Osteoblast (primary cell): ENCODE results near the gene ATP11A. TPM values are rescaled to one million over a fixed set of nuclear protein-coding genes. Genes with fewer than 3 reads are reported as not detected.
"Not testable (repeated sequence)": the region's sequence is repeated elsewhere in the genome, so short reads cannot be mapped to it uniquely, and the experiment has no call there.

Source experiments
- DNase-seq: peaks from one replicate; pipeline ENCODE4 v3.0.0; 2011; ENCODE audit warnings: low spot score, mixed read lengths; ENCODE audit not compliant: insufficient read length; ENCODE audit errors: missing footprints
- H2AFZ ChIP-seq: 2 replicates; pipeline ENCODE4 v1.6.0; 2011; ENCODE audit warnings: mild to moderate bottlenecking, low read length
- H3K27ac ChIP-seq: 2 replicates; pipeline ENCODE4 v1.5.1; 2011; ENCODE audit warnings: mild to moderate bottlenecking, low read depth, low read length, moderate library complexity
- H3K27me3 ChIP-seq: 2 replicates; pipeline ENCODE4 v1.6.0; 2012; ENCODE audit warnings: mild to moderate bottlenecking, control low read depth, inconsistent platforms, low read length, moderate library complexity; ENCODE audit not compliant: insufficient read depth
- H3K36me3 ChIP-seq: 2 replicates; pipeline ENCODE4 v1.5.1; 2011; ENCODE audit warnings: mild to moderate bottlenecking, low read length, control low read depth, moderate library complexity; ENCODE audit not compliant: insufficient read depth
- H3K4me1 ChIP-seq: 2 replicates; pipeline ENCODE4 v1.5.1; 2011; ENCODE audit warnings: mild to moderate bottlenecking, low read length, control low read depth, moderate library complexity; ENCODE audit not compliant: insufficient read depth
- H3K4me2 ChIP-seq: 2 replicates; pipeline ENCODE4 v1.6.0; 2011; ENCODE audit warnings: mild to moderate bottlenecking, low read length; ENCODE audit not compliant: insufficient read depth
- H3K4me3 ChIP-seq: fragments of 200-600 bp; sonication (generic); 3 replicates; pipeline ENCODE4 v1.5.1; 2012; ENCODE audit warnings: mild to moderate bottlenecking, low read length, inconsistent platforms; ENCODE audit not compliant: insufficient read depth
- H3K79me2 ChIP-seq: 2 replicates; pipeline ENCODE4 v1.6.0; 2012; ENCODE audit warnings: mild to moderate bottlenecking, low read length, control low read depth, inconsistent platforms; ENCODE audit not compliant: insufficient read depth
- H3K9me3 ChIP-seq: 2 replicates; pipeline ENCODE4 v1.5.1; 2011; ENCODE audit warnings: low read depth, low read length, control low read depth
- H4K20me1 ChIP-seq: 2 replicates; pipeline ENCODE4 v1.6.0; 2012; ENCODE audit warnings: mild to moderate bottlenecking, low read length, control low read depth; ENCODE audit not compliant: insufficient read depth
- total RNA-seq: library from RNA; depleted of rRNA; stranded (reverse); fragments of >200 nt; gene quantifications from 2 replicates; pipeline ENCODE4 v1.2.3, GENCODE V29; 2012
- TF ChIP-seq, protein P1 (sequence below): IDR thresholded peaks from 2 replicates; pipeline ENCODE4 v1.5.1; 2011; ENCODE audit warnings: mild to moderate bottlenecking, low read depth, low read length, moderate library complexity; ENCODE audit errors: extremely low read depth

The ATP11A gene
- total RNA-seq, 1 donor = 7.6 TPM

DNA sequence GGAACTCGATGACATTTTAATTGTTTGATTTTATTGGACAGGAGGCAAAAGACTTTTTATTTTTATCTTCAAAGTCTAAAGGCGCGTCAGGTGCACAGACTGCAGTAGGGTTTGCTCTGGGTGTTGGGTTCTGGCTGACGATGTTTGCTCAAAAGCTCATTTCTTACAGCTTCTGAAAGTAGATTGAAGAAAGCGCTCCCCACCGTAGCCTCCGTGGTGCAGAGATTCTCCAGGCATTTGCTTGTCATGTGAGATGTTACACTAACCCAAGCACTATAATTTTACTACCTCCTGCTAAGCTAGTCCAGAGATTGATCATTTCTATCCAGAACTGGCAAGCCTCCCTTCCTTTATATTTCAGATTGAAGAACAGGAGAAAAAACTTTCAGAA, 14.5 kb upstream of the ATP11A start:
- Histone ChIP-seq H3K79me2 (no peaks in the 10 kb centered on the region), H3K27ac (no peak overlapping the region), H4K20me1 (no peaks in the 10 kb centered on the region), H2AFZ (no peak overlapping the region), H3K4me3 (no peak overlapping the region), H3K4me2 (no peak overlapping the region), H3K27me3 (no peaks in the 10 kb centered on the region), H3K4me1 (no peaks in the 10 kb centered on the region), H3K9me3 (no peaks in the 10 kb centered on the region), H3K36me3 (no peaks in the 10 kb centered on the region)
- DNase-seq = no peak
- TF ChIP-seq, protein P1, sequence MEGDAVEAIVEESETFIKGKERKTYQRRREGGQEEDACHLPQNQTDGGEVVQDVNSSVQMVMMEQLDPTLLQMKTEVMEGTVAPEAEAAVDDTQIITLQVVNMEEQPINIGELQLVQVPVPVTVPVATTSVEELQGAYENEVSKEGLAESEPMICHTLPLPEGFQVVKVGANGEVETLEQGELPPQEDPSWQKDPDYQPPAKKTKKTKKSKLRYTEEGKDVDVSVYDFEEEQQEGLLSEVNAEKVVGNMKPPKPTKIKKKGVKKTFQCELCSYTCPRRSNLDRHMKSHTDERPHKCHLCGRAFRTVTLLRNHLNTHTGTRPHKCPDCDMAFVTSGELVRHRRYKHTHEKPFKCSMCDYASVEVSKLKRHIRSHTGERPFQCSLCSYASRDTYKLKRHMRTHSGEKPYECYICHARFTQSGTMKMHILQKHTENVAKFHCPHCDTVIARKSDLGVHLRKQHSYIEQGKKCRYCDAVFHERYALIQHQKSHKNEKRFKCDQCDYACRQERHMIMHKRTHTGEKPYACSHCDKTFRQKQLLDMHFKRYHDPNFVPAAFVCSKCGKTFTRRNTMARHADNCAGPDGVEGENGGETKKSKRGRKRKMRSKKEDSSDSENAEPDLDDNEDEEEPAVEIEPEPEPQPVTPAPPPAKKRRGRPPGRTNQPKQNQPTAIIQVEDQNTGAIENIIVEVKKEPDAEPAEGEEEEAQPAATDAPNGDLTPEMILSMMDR = no peak

DNA sequence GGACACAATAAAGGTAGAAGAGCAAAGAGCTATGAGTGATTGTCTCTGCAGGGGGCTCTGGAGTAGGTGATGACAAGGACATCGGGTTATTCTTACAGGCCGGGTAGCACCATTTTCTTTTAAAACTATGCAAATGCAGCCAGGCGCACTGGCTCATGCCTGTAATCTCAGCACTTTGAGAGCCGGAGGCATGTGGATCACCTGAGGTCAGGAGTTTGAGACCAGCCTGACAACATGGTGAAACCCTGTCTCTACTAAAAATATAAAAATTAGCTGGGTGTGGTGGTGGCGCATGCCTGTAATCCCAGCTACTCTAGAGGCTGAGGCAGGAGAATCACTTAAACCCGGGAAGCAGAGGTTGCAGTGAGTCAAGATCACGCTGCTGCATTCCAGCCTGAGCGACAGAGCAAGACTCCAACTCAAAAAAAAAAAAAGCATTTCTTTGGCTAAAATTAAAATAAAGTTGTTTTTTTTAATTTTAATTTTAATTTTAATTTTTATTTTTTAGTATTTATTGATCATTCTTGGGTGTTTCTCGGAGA, 12.3 kb upstream of the ATP11A start:
- H3K4me1 ChIP-seq, H3K4me3 ChIP-seq, H3K9me3 ChIP-seq, H3K79me2 ChIP-seq, H3K27me3 ChIP-seq, H2AFZ ChIP-seq, H4K20me1 ChIP-seq, H3K27ac ChIP-seq, DNase-seq, H3K4me2 ChIP-seq, H3K36me3 ChIP-seq: not testable (repeated sequence)

DNA sequence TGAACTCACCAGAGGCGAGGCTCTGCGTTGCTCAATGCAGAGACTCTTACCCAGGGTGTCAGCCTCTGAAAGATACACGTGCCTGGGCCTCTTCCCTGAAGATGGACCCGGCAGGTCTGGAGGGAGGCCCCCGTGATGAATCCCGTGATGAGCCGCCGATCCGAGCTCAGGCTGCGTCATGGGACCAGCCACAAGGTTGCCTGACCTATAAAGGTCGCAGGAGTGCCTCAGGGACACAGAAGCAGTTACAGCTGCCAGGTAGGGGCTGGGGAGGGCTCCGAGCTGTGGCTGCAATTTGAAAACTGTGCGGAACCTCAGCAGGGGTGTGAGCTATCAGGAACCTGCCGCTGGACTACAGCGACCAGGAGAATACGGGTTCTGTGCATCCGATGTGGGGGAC, 10.5 kb upstream of the ATP11A start:
- no peaks in the 10 kb centered on the region for H3K27me3 ChIP-seq
- no peaks in the 10 kb centered on the region for H3K79me2 ChIP-seq
- no peak for DNase-seq
- no peak overlapping the region for H3K4me2 ChIP-seq
- no peak overlapping the region for H3K4me3 ChIP-seq
- no peak overlapping the region for H2AFZ ChIP-seq
- H3K27ac ChIP-seq = no peak overlapping the region
- TF ChIP-seq, protein P1 = no peak
- no peaks in the 10 kb centered on the region for H3K9me3 ChIP-seq
- H4K20me1 ChIP-seq = no peaks in the 10 kb centered on the region
- no peaks in the 10 kb centered on the region for H3K4me1 ChIP-seq
- no peaks in the 10 kb centered on the region for H3K36me3 ChIP-seq

DNA sequence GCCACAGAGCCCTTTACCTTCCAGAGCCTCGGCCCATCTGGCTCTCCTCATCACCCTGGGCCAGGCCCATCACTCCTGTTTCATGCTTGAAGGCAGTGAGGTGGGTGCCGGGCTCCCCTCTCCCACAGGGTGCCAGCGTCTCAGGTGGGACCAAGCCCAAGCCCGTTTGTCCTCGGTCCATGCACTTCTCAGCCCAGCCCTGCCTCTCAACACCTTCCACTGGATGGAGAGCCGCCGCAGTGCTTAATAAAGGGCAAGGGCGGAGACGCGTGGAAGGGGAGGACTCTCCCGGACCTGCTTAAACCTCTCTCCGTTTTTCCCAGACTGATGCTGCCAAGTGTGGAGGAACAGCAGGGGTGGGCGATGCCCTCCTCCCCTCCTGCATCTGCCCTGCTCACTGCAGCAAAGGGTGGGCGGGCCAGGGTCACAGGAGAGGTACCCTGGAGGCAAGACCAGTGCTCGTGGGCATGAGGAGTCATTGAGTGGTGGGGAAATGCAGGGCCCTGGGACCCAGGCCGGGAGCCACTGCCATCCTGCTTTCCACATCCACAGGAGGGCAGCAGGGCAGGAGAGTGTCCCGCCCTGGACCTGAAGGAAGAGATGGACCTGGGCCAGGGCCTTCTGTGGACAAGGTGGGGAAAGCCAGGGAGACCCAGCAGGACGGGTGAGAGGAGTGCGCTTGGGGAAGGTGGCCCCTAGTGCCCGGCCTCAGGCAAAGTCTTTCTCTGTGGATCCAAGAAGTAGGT, 9.7 kb upstream of the ATP11A start:
- H3K27me3 ChIP-seq = peaks cover 2% of the 10 kb centered on the region
- H4K20me1 ChIP-seq = no peaks in the 10 kb centered on the region
- no peak overlapping the region for H3K27ac ChIP-seq
- no peaks in the 10 kb centered on the region for H3K9me3 ChIP-seq
- H3K36me3 ChIP-seq = no peaks in the 10 kb centered on the region
- no peaks in the 10 kb centered on the region for H3K4me1 ChIP-seq
- no peak overlapping the region for H2AFZ ChIP-seq
- TF ChIP-seq, protein P1 = no peak
- H3K4me3 ChIP-seq = no peak overlapping the region
- H3K79me2 ChIP-seq = no peaks in the 10 kb centered on the region
- H3K4me2 ChIP-seq = no peak overlapping the region
- peak; percentile 61 for DNase-seq
